DMS79 (cell line): ENCODE data around the gene CSNK2A3.
"Not testable (repeated sequence)": the region's sequence is repeated elsewhere in the genome, so short reads cannot be mapped to it uniquely, and the experiment has no call there.

Source experiments
- DNase-seq: peaks from one replicate; lab custom pipeline; 2025; lab: John Stamatoyannopoulos, UW

CSNK2A3 gene

DNA sequence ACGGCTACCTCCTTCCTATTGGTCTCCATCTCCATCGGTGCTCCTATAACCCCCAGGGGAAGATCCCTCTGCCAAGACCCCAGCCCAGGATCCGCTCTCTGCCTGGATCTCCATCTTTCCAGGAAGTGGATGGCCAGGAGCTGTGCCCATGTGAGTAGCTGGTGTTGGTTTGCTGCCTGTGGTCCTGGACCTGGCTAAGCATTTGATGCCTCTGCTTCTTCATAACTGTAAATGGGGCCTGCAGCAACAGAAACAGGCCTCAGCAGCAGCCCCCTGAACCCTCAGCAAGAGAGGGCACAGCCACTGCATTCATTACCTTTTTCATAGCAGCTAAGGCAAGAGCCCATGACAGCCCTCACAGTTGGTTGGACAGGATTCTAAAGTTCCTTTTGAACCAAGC lies 26.6 kb upstream of the CSNK2A3 start:
- DNase-seq = no peak

DNA sequence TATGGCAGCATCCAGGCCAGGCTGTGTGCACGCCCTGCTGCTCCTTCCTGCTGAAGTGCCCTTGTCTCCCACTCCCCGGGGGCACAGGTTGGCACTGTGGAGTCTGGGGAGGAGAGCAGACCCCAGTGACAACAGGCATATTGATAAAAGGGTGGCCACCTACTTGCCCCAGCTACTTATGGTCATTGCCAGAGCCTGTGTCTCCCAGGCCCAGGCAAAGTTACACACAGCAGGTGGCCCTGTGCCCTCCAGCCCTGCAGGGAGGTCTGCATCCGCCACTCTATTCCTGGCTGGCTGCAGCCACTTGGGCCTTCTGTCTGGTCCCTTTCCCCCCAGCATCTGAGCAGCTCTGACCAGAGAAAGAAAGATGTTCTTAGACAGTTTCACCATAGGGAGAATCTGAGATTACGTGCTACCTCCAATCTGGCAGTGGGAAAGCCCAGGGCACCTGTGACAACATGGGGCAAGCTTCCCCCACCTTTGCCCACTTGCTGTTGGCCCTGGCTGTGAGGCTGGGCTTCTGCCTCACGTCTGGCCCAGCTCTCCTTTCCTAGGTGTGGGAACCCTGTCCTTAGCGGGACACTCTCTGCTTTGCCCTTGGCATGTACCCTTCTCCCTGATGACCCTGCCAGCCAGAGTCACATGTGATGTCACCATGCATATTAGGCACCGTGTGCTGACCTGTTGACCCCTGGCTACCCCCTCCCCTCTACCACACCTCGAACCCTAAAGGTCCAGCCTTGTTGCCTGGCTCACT lies 25.3 kb upstream of the CSNK2A3 start:
- DNase-seq = no peak

DNA sequence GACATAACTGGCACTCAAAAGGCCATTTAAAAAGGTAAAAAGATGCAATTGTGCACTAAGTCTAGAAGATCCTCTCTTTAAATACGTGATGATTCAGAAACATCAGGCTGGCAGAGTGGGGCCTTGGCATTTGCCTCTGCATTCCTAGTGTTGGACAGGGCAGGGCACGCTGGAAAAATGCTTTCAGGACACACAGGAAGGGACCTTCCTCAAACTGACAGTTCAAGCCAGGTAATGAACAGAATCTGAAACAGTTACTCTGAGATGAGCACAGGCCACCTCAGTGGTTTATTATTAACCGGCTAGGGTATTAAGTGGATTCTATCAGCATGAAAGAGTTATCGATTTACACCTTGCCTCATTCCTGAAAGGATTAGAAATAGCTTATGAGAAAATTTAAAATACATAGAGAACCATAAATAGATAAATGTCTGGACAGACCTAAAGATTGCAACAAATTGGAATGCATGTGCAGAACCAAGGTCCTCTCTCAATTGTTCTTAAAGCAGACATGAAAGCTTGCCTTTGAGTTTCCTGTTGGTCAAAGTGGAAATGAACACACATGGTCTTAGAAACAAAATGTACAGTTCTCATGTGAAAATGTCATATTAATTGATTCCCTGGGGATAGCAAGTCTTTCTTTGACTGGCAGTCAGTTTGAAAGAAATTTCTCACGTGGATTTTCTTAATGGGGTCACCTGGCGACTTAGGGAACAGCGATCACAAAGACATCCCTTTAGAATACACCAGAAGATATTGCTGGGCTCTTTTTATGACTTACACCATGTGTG lies 21.5 kb upstream of the CSNK2A3 start:
- DNase-seq = no peak

DNA sequence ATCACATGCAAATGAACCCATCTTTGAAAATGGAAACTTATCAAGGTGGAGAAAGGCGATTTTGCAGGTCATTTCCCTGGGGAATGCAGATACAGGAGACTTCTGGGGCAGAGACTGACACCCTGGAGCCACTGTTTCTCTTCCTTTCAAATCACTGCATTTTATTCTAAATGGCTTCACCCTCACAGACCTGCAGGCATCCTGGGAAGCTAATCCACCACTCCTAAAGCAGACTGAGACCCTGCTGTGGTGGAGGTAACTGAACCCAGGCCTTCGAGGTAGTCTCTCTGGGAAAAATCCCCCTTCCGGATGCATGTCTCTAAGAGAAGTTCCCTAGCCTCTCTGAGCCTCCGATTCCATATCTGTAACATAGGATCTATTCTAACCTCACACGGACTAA lies 20.9 kb upstream of the CSNK2A3 start:
- no peak for DNase-seq

DNA sequence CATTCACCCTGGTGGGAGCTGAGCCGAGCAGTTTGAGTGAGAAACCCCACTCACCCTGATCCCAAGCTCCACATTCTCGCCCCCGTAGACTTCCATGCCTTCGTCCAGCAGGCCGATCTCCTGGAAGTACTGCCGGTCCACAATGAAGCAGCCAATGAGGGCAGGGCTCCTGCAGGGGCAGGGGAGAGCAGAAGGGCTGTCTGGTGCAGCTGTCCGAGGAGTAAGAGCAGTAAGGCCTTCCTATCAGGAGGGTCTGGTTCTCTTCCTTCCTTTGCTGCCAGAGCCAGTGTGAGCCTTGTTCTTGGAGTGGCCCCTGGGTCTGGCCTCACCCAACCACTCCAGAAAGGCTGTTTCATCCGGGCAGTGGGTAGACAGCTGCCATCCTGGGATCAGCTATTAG lies 19.4 kb upstream of the CSNK2A3 start:
- no peak for DNase-seq

DNA sequence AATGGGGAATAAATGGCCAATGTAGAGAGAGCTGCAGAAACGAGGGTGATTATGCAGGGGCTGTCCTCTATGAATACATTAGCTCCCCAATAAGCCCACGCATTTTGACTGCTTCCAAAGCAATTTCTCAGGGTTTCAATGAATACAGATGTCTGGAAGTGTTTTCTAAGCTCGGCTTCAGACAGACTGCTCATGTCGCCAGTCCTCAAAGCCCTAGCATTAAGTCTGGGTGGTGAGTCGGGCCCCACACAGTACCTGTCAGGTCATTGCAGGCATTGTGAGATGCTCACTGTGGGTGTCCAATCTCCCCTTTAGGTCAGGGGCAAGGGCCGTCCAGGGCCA lies 17.9 kb upstream of the CSNK2A3 start:
- DNase-seq = no peak

DNA sequence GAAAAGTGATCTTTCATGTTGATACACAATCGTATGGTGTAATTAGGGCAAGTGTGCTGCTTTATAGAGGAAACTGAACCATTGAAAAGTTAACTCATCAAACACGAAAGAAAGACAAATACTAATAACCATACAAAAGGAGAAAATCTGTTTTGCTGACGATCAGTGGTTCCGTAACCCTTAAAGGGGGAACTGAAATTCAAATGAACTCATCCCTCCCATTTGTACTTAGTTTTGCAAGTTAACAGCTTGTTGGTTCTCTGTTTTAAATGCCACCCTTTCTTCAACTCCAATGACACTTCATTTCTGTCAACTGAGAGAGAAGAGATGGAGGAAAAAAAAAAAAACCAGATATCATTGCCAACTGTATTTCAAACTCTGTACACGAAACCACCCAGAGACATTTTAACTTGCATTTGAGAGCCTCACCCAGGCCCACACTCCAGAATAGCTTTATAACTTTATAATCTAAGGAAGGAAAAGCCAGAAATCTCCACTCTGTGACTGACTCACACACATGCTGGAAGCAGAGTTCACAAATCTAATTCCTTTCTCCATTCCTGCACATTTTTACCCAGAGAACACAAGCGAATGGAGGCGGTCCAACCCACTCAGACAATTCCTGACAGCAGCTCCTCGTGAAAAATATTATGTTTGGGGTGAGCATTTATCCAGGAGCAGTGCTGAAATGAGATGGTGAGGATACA lies 17.4 kb upstream of the CSNK2A3 start:
- DNase-seq = no peak

DNA sequence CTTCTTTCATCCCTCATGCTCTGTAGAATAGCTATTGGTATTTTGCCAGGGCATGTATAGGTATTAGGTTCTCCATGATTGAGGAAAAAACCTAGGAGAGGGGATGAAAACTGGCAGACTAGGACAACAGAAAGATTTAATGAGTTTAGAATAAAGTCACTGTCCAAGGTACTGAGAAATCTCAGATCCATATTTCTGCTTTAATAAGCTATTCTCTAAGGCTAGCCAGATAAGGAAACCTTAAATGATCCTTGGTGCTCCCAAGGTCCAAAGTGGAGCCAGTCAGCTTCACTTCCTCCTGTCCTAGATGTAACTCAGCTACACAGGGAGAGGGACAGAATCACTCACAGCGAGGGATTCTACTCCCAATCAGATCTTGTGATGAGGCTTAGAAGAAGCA lies 13.7 kb upstream of the CSNK2A3 start:
- no peak for DNase-seq

DNA sequence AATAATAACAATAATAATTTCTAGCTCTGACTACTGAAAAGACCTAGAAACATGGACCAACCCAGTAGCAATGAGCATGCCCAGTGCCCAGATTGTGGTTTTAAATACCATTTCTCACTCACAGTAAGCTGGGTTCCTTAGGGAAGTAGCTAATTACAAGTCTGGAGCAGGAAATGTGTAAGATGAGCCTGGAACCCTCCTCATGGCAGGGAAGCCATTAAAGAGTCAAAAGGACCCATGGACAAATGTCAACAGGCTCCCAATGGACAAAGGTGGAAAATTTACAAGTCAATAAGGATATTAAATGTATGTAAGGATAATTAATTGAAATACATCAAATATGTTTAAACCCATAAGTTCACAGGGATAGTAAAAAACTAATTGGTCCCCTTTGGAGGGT lies 10.6 kb upstream of the CSNK2A3 start:
- DNase-seq = no peak

DNA sequence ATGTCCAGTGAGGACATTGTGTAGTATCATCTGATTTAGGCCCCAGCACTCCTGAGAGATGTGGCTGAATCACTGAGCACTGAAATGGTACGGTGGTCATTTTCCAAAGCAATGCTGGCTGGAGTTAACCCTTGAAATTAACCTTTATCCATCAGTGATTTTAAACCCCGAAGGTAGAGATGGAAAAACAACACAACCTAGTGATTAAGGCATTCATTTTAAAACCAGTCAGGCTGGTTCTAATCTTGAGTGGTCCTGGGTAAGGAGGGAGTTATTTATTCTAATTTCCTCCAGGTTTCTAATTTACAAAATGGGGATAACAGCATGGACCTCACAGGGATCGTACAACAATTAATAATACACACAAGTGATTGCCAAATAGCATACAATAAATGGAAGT lies 6.6 kb upstream of the CSNK2A3 start:
- DNase-seq = no peak

DNA sequence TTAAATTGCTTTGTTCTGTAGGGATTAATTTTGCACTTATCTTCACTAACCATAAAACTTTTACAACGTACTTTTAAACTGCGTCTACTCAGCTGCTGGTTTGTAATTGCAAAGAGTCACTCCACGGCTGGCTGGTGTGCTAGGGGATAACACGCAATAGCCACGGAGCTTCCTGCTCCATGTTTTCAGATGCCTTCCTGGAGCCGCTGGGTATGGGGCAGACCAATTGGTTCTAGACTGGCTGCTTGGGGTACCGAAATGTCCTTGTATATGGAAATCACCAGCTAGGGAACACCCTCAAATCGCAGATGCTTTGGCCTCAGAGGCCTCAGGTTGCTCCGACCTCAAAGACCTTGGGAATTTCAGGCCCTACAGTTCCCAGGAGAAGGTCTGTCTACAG lies 3.8 kb upstream of the CSNK2A3 start:
- DNase-seq = no peak

DNA sequence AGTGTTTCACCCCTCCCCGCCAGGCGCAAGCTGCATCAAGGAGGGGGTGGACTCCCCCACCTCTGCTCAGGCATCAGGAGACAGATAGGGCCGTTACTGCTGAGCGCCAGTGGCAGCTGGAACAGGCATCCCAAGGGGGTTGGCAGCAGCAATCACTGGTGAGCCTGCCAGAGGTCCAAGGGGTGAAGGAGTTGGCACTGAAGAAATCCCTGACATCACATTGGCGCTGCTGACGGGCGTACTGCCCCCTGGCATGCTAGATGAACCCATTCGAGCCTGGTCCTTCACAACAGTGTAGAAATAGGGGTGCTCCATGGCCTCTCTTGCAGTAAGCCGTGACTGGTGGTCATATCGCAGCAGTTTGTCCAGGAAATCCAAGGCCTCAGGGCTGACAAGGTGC lies 1.2 kb downstream of the CSNK2A3 start:
- not testable (repeated sequence) for DNase-seq

DNA sequence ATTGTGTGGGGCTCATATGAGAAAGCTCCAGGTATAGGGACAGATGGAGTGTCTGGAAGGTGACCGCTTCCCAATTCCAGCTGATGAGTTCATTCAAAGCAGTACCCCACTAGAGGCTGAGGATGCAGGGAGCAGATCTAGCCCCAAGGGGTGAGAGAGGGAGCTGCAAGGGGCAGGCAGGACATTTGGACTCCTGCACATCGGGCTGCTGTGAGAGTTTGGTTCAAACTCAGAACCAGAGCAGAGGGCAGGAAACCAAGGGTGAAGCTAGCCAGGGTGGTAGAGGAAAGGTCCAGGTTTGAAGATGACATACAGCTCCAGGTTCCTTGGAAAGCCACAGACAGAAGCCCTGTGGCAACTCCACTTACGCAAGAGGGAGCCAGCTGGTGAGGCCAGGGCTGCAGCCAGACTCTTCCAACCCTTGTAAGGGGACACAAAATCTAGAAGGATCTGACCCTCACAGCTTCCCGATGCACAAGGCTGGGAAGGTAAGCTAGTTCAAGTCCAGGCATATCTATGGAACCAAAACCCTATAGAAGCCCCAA lies 1.9 kb downstream of the CSNK2A3 start:
- DNase-seq = no peak

DNA sequence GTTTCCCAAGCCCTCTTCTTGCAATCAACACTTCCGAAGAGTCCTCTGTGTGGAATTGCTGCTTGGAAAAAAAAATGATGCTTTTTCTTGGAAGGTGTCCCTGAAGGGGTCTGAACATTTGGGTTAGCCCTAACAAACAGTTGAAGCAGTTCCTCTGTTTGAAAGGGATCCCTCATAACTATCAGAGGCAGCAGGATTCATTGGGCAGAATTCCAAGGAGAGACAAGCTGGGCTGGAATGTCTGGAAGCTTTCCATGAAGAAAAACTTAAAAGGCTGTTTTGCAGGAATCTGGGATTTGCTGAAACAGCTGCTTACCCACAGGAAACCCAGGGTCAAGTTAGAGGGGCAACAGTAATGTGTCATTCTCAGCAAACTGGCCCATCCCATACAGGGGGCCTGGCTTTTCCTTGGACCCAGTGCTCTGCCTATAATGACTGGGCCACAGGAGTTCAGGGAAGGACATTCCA lies 3.1 kb downstream of the CSNK2A3 start:
- DNase-seq = no peak

DNA sequence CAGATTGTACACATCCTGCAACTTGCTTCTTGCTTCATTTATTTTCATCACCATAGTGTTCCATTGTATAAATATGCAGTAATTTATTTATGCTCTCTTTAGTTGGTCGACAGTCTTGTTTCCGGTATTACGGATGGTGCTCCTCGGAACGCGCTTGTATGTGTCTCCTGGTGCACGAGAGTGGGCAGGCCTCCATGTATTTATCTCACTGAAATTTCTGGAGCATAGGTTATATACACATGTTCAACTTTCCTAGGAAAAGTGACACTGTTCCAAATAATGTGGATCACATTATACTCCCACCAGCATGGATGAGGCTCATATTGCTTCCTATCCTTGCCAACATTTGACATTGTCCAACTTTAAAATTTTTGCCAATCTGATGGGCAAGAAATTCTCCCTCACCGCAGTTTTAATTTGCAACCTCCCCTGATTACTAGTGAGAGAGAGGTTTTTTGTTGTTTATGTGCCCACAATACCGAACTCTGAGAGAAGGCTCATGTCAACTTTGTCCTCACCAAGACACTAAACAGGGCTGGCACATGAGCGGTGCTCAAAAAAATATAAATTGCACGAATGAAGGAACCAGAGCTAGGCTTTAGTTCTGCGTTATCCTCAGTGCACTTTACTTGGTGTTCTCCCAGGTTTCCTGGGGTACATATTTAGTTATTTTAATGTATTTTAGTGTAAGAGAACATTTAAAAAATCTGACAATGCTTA lies 3.8 kb downstream of the CSNK2A3 start:
- DNase-seq = no peak

DNA sequence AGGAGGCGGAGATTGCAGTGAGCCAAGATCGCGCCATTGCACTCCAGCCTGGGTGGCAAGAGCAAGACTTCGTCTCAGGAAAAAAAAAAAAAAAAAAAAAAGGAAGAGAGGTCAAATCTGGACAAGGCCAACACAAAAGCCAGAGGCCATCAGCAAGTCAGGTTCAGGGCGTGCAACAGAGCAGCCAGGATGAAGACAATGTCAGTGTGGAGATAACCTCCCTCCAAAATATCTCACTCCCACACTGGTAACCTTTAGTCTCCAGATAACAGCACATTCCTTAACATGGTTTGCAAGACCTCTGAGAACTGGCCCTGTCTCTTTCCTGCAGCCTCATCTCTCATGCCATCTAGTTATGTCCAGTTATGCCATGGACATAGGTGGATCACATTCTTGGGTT lies 4.7 kb downstream of the CSNK2A3 start:
- no peak for DNase-seq

DNA sequence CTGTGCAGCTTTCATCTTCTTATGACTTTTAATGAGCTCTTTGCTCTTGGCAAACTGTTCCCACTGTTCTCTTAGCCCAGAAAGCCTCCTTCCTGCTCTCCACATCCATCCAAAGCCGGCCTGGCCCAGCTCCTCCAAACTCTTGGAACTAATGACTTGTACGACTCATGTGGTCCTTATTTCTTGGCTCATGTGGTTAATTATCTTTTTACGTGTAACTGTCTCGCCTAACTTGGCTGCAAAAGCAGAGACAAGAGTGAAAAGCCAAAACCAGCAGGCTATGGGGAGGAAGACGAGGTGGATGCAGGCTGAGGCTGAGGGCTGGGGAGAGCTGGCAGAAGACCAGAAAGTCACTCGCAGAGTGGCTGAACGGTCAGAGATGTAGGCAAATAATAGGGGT lies 5.5 kb downstream of the CSNK2A3 start:
- peak; percentile 92 for DNase-seq

DNA sequence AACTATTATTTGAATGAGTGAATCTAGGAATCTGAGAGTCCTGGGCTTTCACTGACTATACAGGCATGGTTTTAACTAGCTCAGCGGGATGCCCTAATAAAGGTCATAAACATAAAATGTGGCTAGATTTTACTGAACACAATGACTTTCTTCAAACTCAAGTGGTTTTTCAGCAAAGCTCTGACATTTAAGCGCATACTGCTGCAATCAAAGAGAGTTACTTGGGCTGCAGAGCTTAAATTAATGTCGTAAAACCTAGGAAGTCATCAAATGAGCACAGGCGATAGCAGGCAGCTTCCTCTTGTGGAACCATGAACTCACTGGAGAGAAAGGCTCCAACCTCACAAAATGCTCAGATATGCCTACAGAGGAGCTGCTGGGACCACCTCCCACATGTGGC lies 6.7 kb downstream of the CSNK2A3 start:
- peak; percentile 91 for DNase-seq

DNA sequence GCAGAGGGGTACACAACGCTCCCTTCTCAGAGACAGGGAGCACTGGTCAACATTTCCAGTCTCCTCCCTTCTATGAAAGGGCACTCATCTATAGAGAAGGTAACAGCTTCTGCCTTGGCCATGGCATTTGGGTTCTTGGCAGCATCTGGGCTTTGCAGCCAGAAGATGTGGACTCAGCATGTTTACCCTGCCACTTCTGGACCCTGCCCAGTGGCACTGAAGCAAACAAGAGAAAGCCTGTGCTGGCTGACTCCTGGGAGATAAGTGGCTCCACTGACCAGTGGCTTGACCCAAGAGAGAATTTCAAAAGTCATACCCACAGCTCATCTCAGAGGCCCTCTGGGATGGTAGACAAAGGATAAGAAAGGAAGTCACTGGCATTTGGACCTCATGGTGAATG lies 8.0 kb downstream of the CSNK2A3 start:
- DNase-seq = no peak

DNA sequence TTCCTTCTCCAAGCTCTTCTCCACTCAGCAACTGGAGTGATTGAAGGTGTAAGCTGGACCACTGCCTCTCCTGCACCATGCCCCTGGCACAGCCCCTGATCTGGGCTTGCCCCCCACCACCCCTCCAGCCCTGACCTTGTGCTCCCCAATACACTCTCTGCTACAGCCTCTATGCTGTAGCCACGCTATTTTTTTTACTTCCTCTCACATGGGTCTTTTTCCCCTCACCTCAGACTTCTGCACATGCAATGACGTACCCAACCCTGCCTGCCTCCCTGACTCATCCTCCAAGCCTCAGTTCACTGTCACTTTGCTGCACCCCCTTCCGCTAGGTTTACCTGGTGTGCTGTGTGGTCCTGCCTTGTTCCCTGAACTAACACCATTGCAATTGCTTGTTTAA lies 9.0 kb downstream of the CSNK2A3 start:
- DNase-seq = no peak

DNA sequence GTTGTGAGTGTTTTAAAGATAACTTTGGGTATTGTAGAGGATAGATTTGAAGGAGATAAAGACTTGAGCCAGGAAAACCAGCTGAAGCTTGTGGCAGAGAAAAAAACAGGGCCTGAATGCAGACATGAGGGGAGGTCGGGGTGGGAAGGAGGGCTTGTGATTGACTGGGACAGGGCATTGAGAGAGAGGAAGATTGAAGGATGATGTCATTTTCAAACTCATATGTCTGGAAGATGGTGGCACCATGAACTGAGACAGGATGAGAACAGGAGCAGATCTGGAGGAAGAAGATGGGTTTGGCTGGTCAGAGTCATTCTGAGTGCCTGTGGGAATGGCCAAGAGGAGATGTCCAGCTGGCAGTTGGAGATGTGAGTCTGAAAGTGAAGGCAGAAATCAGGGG lies 14.7 kb downstream of the CSNK2A3 start:
- no peak for DNase-seq

DNA sequence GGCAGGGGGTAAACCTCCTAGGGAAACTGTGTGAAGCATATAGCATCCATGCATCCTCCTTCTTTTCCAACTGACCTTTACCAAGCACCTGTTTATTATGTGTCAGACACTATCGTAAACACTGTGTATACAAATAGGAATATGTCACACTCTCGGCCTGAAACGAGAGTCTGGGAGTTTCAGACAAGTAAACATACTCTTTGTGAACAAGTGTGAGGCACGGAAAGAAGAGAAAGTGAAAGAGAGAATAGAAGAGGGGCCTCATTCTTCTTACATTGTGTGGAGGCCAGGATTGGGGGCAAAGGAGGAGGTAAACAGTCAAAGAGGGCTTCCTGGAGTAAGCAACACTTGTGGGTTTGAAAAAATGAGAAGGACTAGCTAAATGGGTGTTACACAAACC lies 16.4 kb downstream of the CSNK2A3 start:
- no peak for DNase-seq
